ENCODE measurements around the gene CTBP2.

CTBP2 gene

GRCh38 chr10:125014836-125015355 lies 145.5 kb downstream of the CTBP2 start:
- no peak overlapping the region for H3K4me3 ChIP-seq (ENCODE audit: low read depth, low read length)
- in situ Hi-C loops (cut with HindIII; ENCODE audit: low sequenced_read_pairs) = no loop called here
- no peak for TF ChIP-seq CTCF (IDR thresholded peaks at IDR 0.05; ENCODE audit: low read depth, low read length)
- DNase-seq (ENCODE audit: low read depth, low spot score) = no peak

- in situ Hi-C loops (cut with HindIII; ENCODE audit: low sequenced_read_pairs) = no loop called here
- no peak for TF ChIP-seq CTCF (IDR thresholded peaks at IDR 0.05; ENCODE audit: low read depth, low read length)
- H3K4me3 ChIP-seq (ENCODE audit: low read depth, low read length) = no peak overlapping the region
- DNase-seq (ENCODE audit: low read depth, low spot score) = no peak
Measured at GRCh38 chr10:125014086-125014830, 146.1 kb downstream of the CTBP2 start.

GRCh38 chr10:125013529-125013872 lies 146.9 kb downstream of the CTBP2 start:
- in situ Hi-C loops (cut with HindIII; ENCODE audit: low sequenced_read_pairs) = no loop called here
- no peak for TF ChIP-seq CTCF (IDR thresholded peaks at IDR 0.05; ENCODE audit: low read depth, low read length)
- H3K4me3 ChIP-seq (ENCODE audit: low read depth, low read length) = no peak overlapping the region
- no peak for DNase-seq (ENCODE audit: low read depth, low spot score)

DNA sequence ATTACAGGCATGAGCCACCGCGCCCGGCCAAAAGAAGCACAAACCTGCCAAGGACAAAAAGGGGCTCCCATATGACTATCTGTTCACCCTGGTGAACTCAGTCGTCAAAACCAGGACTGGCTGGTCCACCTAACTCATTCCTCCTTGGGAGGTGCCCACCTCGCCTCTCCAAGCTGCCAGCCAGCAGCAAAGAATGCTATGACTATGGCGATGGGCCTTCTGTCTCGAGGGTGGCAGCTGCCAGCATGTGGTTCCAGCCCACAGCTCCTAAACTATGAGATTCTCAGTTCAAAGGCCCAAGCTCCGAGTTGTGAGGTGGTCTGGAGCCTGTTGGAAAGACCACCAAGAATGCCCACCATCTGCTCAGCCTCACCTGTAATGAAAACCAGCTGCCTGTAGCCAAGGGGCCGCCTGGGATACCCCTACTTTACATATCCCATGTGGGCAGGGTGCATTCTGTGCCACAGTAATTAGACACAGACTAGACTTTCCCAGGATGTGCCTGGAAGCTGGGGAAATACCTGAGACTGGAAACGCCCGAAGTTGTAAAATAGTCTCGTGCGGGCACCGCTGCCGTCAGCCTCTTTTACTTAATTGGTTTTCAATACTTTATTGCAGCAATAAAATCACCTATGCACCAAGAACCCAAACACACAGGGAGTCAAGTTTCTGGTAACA lies 147.4 kb downstream of the CTBP2 start:
- in situ Hi-C loops (cut with HindIII; ENCODE audit: low sequenced_read_pairs) = no loop called here
- no peak for TF ChIP-seq CTCF (IDR thresholded peaks at IDR 0.05; ENCODE audit: low read depth, low read length)
- DNase-seq (ENCODE audit: low read depth, low spot score) = no peak
- H3K4me3 ChIP-seq (ENCODE audit: low read depth, low read length) = no peak overlapping the region

DNA sequence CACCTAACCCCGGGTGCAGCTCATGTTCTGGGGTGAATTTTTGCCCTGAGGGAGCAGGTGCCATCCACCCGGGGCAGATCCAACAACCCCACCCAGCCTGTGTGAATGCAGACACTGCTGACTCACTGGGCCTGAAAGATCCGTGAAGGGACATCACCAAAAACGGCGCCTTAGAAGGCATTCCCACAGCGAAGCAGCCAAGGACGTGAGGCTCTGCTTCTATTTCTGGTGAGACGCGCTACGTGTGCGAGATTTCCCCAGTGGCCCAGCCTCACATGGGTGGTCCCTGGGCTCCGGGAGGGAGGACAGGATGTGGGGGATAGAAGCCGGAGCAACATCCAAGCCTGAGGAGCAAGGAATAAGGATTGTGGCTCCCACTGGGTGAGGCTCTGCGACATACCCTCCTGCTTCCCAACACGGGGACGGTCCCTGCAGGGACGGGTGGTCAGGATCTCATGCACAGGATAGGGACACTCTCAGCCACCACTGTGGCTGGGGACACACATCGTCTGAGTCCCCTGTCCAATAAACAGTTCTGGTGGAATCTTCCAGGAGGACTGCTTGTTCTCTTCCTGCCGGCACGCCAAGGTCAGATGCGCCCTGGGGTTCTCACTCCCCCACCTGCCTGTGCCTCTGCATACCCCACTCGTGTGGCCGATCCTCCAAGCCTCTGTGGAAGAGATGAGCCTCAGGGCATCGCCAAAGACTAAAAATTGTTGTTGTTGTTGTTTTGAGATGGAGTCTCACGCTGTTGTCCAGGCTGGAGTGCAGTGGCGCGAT lies 148.2 kb downstream of the CTBP2 start:
- no peak overlapping the region for H3K4me3 ChIP-seq (ENCODE audit: low read depth, low read length)
- no peak for DNase-seq (ENCODE audit: low read depth, low spot score)
- no peak for TF ChIP-seq CTCF (IDR thresholded peaks at IDR 0.05; ENCODE audit: low read depth, low read length)
- in situ Hi-C loops (cut with HindIII; ENCODE audit: low sequenced_read_pairs) = no loop called here

DNA sequence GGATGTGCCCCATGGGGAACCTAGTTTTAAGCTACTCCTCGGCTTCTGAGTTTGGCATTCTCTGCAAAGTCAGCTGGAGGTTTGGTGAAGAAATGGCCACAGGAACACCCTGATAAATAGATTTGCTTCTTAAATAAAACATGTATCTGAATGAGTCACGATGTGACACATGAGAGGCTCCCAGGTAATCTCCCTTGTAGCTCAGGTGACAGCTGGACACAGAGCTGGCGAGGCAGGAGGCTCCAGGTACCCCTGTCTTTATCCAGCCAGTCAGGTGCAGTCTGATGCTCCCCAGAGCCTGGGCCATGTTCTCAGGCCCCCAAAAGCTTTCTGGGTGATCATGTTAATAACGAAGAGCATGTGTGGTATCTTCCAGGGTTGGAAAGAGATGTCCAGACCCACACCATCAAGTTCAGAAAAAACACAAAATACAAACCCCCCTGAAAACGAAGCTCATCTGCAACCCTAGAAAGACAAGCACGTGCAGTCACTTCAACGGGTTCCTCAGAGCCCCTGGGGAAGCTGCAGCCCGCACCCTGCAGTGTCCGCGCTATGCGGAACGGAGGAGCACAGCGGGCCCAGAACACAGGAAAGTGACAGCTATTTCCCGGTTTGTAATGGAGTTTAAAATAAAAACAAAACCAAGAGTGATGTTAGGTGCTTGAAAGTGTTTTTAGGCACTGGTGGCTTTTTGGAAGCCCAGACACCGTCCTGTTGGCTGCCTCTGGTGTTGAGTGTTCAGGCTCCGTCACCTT lies 149.0 kb downstream of the CTBP2 start:
- DNase-seq (ENCODE audit: low read depth, low spot score) = no peak
- in situ Hi-C loops (cut with HindIII; ENCODE audit: low sequenced_read_pairs) = no loop called here
- no peak overlapping the region for H3K4me3 ChIP-seq (ENCODE audit: low read depth, low read length)
- TF ChIP-seq CTCF (IDR thresholded peaks at IDR 0.05; ENCODE audit: low read depth, low read length) = no peak
